WTC11 (cell line): ENCODE measurements around the gene KIF5C.

ENCODE experiments used
- CREB1 ChIP-seq: sonication (generic); formaldehyde crosslinking; IDR thresholded peaks from 2 replicates; pipeline ENCODE4 v1.8.0; 2023; ENCODE audit warnings: mild to moderate bottlenecking, missing genetic modification reagents
- FOXP1 ChIP-seq: sonication (generic); formaldehyde crosslinking; IDR thresholded peaks from 2 replicates; pipeline ENCODE4 v1.8.0; 2022; ENCODE audit warnings: missing genetic modification reagents, mild to moderate bottlenecking, moderate library complexity, borderline replicate concordance
- JUN ChIP-seq: sonication (generic); formaldehyde crosslinking; IDR thresholded peaks from 2 replicates; pipeline ENCODE4 v1.8.0; 2023; ENCODE audit warnings: mild to moderate bottlenecking, missing genetic modification reagents

GRCh38 chr2:148922776-148923475 lies 47.9 kb downstream of the KIF5C start:
- TF ChIP-seq FOXP1 (CRISPR knock-in tag) (no peak), CREB1 (CRISPR knock-in tag) (no peak), JUN (CRISPR knock-in tag) (no peak)
